HG03457 (cell line): ENCODE data around the gene DLK2.
"Not testable (repeated sequence)": the region's sequence is repeated elsewhere in the genome, so short reads cannot be mapped to it uniquely, and the experiment has no call there.

Experiments
- ATAC-seq: cut with Tn5 transposase; IDR thresholded peaks from one replicate; pipeline ENCODE4 v1.9.1; 2021; ENCODE audit warnings: moderate number of reproducible peaks; ENCODE audit not compliant: unreplicated experiment

DLK2 gene

GRCh38 chr6:43455531-43456428 is at the start of gene DLK2:
Gene DLK2 (minus strand): TSS chr6:43455548. CDS start chr6:43454825, 723 bp downstream.
- no peak for ATAC-seq

- ATAC-seq, result no peak
These were observed 48.1 kb upstream of the DLK2 start for GRCh38 chr6:43503443-43503842.

GRCh38 chr6:43502666-43503065 is 47.3 kb upstream of the DLK2 start:
- ATAC-seq, result no peak

GRCh38 chr6:43500921-43501320 is 45.6 kb upstream of the DLK2 start:
- no peak for ATAC-seq

GRCh38 chr6:43499028-43499815 is 43.9 kb upstream of the DLK2 start:
- ATAC-seq, result no peak

- not testable (repeated sequence) for ATAC-seq
These were observed 42.9 kb upstream of the DLK2 start for GRCh38 chr6:43498291-43498690.

GRCh38 chr6:43497689-43498088 is 42.3 kb upstream of the DLK2 start:
- ATAC-seq, result no peak

GRCh38 chr6:43497129-43497396 is 41.7 kb upstream of the DLK2 start:
- no peak for ATAC-seq

GRCh38 chr6:43496370-43497128 is 41.2 kb upstream of the DLK2 start:
- no peak for ATAC-seq

GRCh38 chr6:43495409-43495941 is 40.1 kb upstream of the DLK2 start:
- no peak for ATAC-seq

- ATAC-seq, result no peak
These were observed 39.4 kb upstream of the DLK2 start for GRCh38 chr6:43494766-43495165.

GRCh38 chr6:43494321-43494720 is 39.0 kb upstream of the DLK2 start:
- no peak for ATAC-seq

GRCh38 chr6:43493833-43494232 is 38.5 kb upstream of the DLK2 start:
- ATAC-seq, result no peak

- ATAC-seq, result no peak
These were observed 37.9 kb upstream of the DLK2 start for GRCh38 chr6:43493230-43493629.

GRCh38 chr6:43492673-43493072 is 37.3 kb upstream of the DLK2 start:
- ATAC-seq, result no peak

- ATAC-seq, result no peak
These were observed 36.7 kb upstream of the DLK2 start for GRCh38 chr6:43491750-43492661.

- ATAC-seq, result no peak
These were observed 35.2 kb upstream of the DLK2 start for GRCh38 chr6:43490523-43490939.

- ATAC-seq, result no peak
These were observed 34.1 kb upstream of the DLK2 start for GRCh38 chr6:43489277-43490072.

GRCh38 chr6:43488667-43489276 is 33.4 kb upstream of the DLK2 start:
- ATAC-seq, result no peak
